Hippocampal formation (tissue), 2 donors: ENCODE measurements around the gene DHX32.

Source experiments
- DNase-seq, 2 donors: peaks; one replicate each; lab custom pipeline; 2025; lab: John Stamatoyannopoulos, UW

DHX32 gene

GRCh38 chr10:125811251-125811650, 69.8 kb downstream of the DHX32 start:
- peak in 1 of 2 donors; percentile 15 for DNase-seq

- no peak for DNase-seq
These were observed 73.0 kb downstream of the DHX32 start for GRCh38 chr10:125808047-125808446.

- no peak for DNase-seq
These were observed 78.4 kb downstream of the DHX32 start for GRCh38 chr10:125802739-125803138.

GRCh38 chr10:125802131-125802530, 79.0 kb downstream of the DHX32 start:
- DNase-seq = no peak

GRCh38 chr10:125801574-125801973, 79.5 kb downstream of the DHX32 start:
- no peak for DNase-seq

- DNase-seq = no peak
These were observed 81.5 kb downstream of the DHX32 start for GRCh38 chr10:125799451-125800182.

- no peak for DNase-seq
These were observed 83.0 kb downstream of the DHX32 start for GRCh38 chr10:125797994-125798662.

- no peak for DNase-seq
These were observed 83.7 kb downstream of the DHX32 start for GRCh38 chr10:125797424-125797823.

GRCh38 chr10:125795637-125796190, 85.4 kb downstream of the DHX32 start:
- DNase-seq = no peak

- peak; percentile 65 to 81 for DNase-seq
These were observed 86.0 kb downstream of the DHX32 start for GRCh38 chr10:125795128-125795527.

- DNase-seq = no peak
These were observed 88.5 kb downstream of the DHX32 start for GRCh38 chr10:125792342-125793300.

- no peak for DNase-seq
These were observed 92.7 kb downstream of the DHX32 start for GRCh38 chr10:125788156-125789034.
